A549 (cell line): Measurements from ENCODE around the gene DCN. TPM values are rescaled to one million over a fixed set of nuclear protein-coding genes. Genes with fewer than 3 reads are reported as not detected.

Experiments
- ATAC-seq, 2 experiments: fragments of 200-7000 bp in 1 of 2; fragments of >200 bp in 1 of 2; cut with Nextera tagmentation in 1 of 2; cut with Tn5 transposase in 1 of 2; 3 replicates each; pipeline versions ENCODE4 v1.8.0 to v1.9.1; 2018 to 2020; ENCODE audit warnings: mild to moderate bottlenecking in 1 of 2, moderate library complexity in 1 of 2
- CTCF ChIA-PET: fragments of 300-600 bp; sonication (Branson Sonifier 250); formaldehyde crosslinking; extraction: SDS; loops from one replicate; lab custom pipeline; 2021; ENCODE audit warnings: antibody characterized with exemption, inconsistent platforms; lab: Yijun Ruan, JAX
- POLR2A ChIA-PET: fragments of 350-600 bp; formaldehyde crosslinking; extraction: SDS; loops from one replicate; lab custom pipeline; 2021; ENCODE audit warnings: antibody characterized with exemption, inconsistent platforms; lab: Yijun Ruan, JAX
- DNase-seq, 2 experiments: peaks; one replicate each; pipeline versions ENCODE4 v3.0.0 to v3.0.0-alpha.2; 2011 to 2016; ENCODE audit warnings: low read depth in 1 of 2, low spot score in 1 of 2
- FAIRE-seq: peaks from 2 replicates; lab custom pipeline; 2011; peaks lifted over from hg19 to GRCh38; lab: Jason Lieb, UNC
- H3K27ac ChIP-seq, 2 experiments: fragments of >200 bp; sonication (Bioruptor Twin); formaldehyde crosslinking; 3 replicates each; pipeline ENCODE4 v1.5.1; 2016 to 2017
- H3K4me1 ChIP-seq: fragments of >200 bp; sonication (Bioruptor Twin); formaldehyde crosslinking; 3 replicates; pipeline ENCODE4 v1.6.1; 2016
- H3K4me2 ChIP-seq: fragments of >200 bp; sonication (Bioruptor Twin); formaldehyde crosslinking; 3 replicates; pipeline ENCODE4 v1.6.1; 2016
- H3K4me3 ChIP-seq: fragments of >200 bp; sonication (Bioruptor Twin); formaldehyde crosslinking; 3 replicates; pipeline ENCODE4 v1.5.1; 2016
- H3K9me3 ChIP-seq: fragments of >200 bp; sonication (Bioruptor Twin); formaldehyde crosslinking; 3 replicates; pipeline ENCODE4 v1.6.1; 2016
- BCL3 ChIP-seq: fragments of >200 bp; sonication (Bioruptor Twin); formaldehyde crosslinking; IDR thresholded peaks from 3 replicates; pipeline ENCODE4 v1.6.1; 2016
- CTCF ChIP-seq: fragments of >200 bp; sonication (Bioruptor Twin); formaldehyde crosslinking; IDR thresholded peaks from 3 replicates; pipeline ENCODE4 v1.5.1; 2016
- E2F6 ChIP-seq: IDR thresholded peaks from 2 replicates; pipeline ENCODE4 v1.6.1; 2012; ENCODE audit warnings: low read depth, borderline replicate concordance
- EHF ChIP-seq: fragments of 250-450 bp; sonication (Bioruptor Pico); IDR thresholded peaks from 2 replicates; pipeline ENCODE4 v1.5.0; 2020; ENCODE audit warnings: mild to moderate bottlenecking
- ELK1 ChIP-seq: fragments of 150-350 bp; IDR thresholded peaks from 2 replicates; pipeline ENCODE4 v1.6.1; 2014; ENCODE audit warnings: low read depth, mild to moderate bottlenecking, low read length
- EP300 ChIP-seq, 2 experiments: fragments of >200 bp; sonication (Bioruptor Twin); formaldehyde crosslinking; IDR thresholded peaks; 2 replicates in 1 of 2; 3 replicates in 1 of 2; pipeline ENCODE4 v1.6.1; 2016 to 2017
- FOSL2 ChIP-seq, 2 experiments: fragments of 450-650 bp in 1 of 2; fragments of >200 bp in 1 of 2; sonication (Bioruptor Twin) in 1 of 2; formaldehyde crosslinking; IDR thresholded peaks; 2 replicates each; pipeline versions ENCODE4 v1.5.0 to v1.6.1; 2016 to 2020; ENCODE audit warnings: mild to moderate bottlenecking in 1 of 2, moderate library complexity in 1 of 2
- GATA3 ChIP-seq: IDR thresholded peaks from 2 replicates; pipeline ENCODE4 v1.6.1; 2012; ENCODE audit warnings: borderline replicate concordance
- HDAC2 ChIP-seq: fragments of 200-600 bp; sonication (generic); IDR thresholded peaks from 2 replicates; pipeline ENCODE4 v1.6.1; 2016
- HEYL ChIP-seq: fragments of 250-450 bp; sonication (Bioruptor Pico); IDR thresholded peaks from 2 replicates; pipeline ENCODE4 v1.8.0; 2021; ENCODE audit warnings: mild to moderate bottlenecking, moderate library complexity
- HOXB5 ChIP-seq: fragments of 250-450 bp; sonication (Bioruptor Pico); IDR thresholded peaks from 2 replicates; pipeline ENCODE4 v1.5.0; 2020; ENCODE audit warnings: mild to moderate bottlenecking, moderate library complexity
- JUNB ChIP-seq: fragments of >200 bp; sonication (Bioruptor Twin); formaldehyde crosslinking; IDR thresholded peaks from 2 replicates; pipeline ENCODE4 v1.6.1; 2016
- KDM5A ChIP-seq: fragments of 200-600 bp; sonication (generic); IDR thresholded peaks from 2 replicates; pipeline ENCODE4 v1.6.1; 2016; ENCODE audit warnings: antibody characterized with exemption, mild to moderate bottlenecking
- MAX ChIP-seq: IDR thresholded peaks from 2 replicates; pipeline ENCODE4 v1.6.1; 2012
- MYC ChIP-seq: IDR thresholded peaks from 2 replicates; pipeline ENCODE4 v1.6.1; 2012; ENCODE audit warnings: mild to moderate bottlenecking, inconsistent platforms, low read length, improper control_type of control experiment, borderline replicate concordance
- NFE2L2 ChIP-seq: fragments of 150-350 bp; conservative IDR thresholded peaks from 2 replicates; pipeline ENCODE4 v1.6.1; 2014; ENCODE audit warnings: low read length
- NR3C1 ChIP-seq: fragments of >200 bp; sonication (Bioruptor Twin); formaldehyde crosslinking; IDR thresholded peaks from 3 replicates; pipeline ENCODE4 v1.6.1; 2017
- PHF8 ChIP-seq: fragments of 200-600 bp; sonication (generic); IDR thresholded peaks from 2 replicates; pipeline ENCODE4 v1.6.1; 2016; ENCODE audit warnings: low read depth, mild to moderate bottlenecking, antibody characterized with exemption, moderate library complexity, borderline replicate concordance
- RAD21 ChIP-seq, 2 experiments: fragments of >200 bp in 1 of 2; sonication (Bioruptor Twin) in 1 of 2; formaldehyde crosslinking in 1 of 2; IDR thresholded peaks in 1 of 2; conservative IDR thresholded peaks in 1 of 2; 2 replicates in 1 of 2; 3 replicates in 1 of 2; pipeline ENCODE4 v1.6.1; 2012 to 2018; ENCODE audit warnings: inconsistent platforms in 1 of 2
- RCOR1 ChIP-seq: fragments of 150-350 bp; IDR thresholded peaks from 2 replicates; pipeline ENCODE4 v1.6.1; 2014; ENCODE audit warnings: antibody characterized with exemption, low read length, low read depth
- REST ChIP-seq: fragments of 200-600 bp; sonication (generic); IDR thresholded peaks from 2 replicates; pipeline ENCODE4 v1.6.1; 2016; ENCODE audit warnings: antibody characterized with exemption, mild to moderate bottlenecking, moderate library complexity
- RNF2 ChIP-seq: fragments of 200-600 bp; sonication (generic); IDR thresholded peaks from 2 replicates; pipeline ENCODE4 v1.6.1; 2016; ENCODE audit warnings: low read depth, mild to moderate bottlenecking, antibody characterized with exemption, moderate library complexity, borderline replicate concordance
- SMC3 ChIP-seq: fragments of >200 bp; sonication (Bioruptor Twin); formaldehyde crosslinking; IDR thresholded peaks from 3 replicates; pipeline ENCODE4 v1.6.1; 2018; ENCODE audit warnings: inconsistent platforms
- SREBF2 ChIP-seq: fragments of 450-650 bp; IDR thresholded peaks from 2 replicates; pipeline ENCODE4 v1.6.1; 2014; ENCODE audit warnings: mild to moderate bottlenecking, moderate library complexity
- ZFP36 ChIP-seq: fragments of 450-650 bp; IDR thresholded peaks from 2 replicates; pipeline ENCODE4 v1.6.1; 2014; ENCODE audit warnings: borderline replicate concordance; ENCODE audit not compliant: partially characterized antibody
- ZNF302 ChIP-seq: fragments of 250-450 bp; sonication (Bioruptor Pico); IDR thresholded peaks from 2 replicates; pipeline ENCODE4 v1.9.0; 2021; ENCODE audit warnings: inconsistent platforms, mild to moderate bottlenecking, moderate library complexity
- WGBS: methylation state at CpG from one replicate; pipeline ENCODE4 v1.1.6; 2017; ENCODE audit errors: missing lambda C conversion rate; 5-methylcytosine and 5-hydroxymethylcytosine counted together
- polyA plus RNA-seq, 4 experiments: library from polyadenylated mRNA; depleted of rRNA in 3 of 4; stranded (reverse); fragments of >200 nt; fragmentation: RNase III in 1 of 4; extraction: RNeasy Plus Mini Kit Qiagen cat#74134 plus additional on column Dnase treatment in 1 of 4; gene quantifications; 2 replicates in 3 of 4; 3 replicates in 1 of 4; pipeline ENCODE4 v1.2.3, GENCODE V29; 2011 to 2017

The DCN gene
- polyA plus RNA-seq, 2 of the 4 experiments (the other 2 are of a cell fraction), result 1.0 TPM; not detected in 1

- no peak overlapping the region for H3K27ac ChIP-seq
- TF ChIP-seq GATA3 (no peak), HDAC2 (no peak), SREBF2 (no peak), SMC3 (no peak), ZFP36 (no peak), JUNB (no peak), RAD21 (conservative IDR thresholded peaks at IDR 0.05 in 1 of 2, IDR thresholded peaks at IDR 0.05 in 1 of 2) (no peak), NFE2L2 (no peak), MAX (no peak), RCOR1 (no peak), HOXB5 (no peak), FOSL2 (IDR thresholded peaks at IDR 0.05) (no peak), FOSL2 (CRISPR knock-in tag; IDR thresholded peaks at IDR 0.05) (no peak), BCL3 (no peak), KDM5A (no peak), ELK1 (no peak), RNF2 (no peak), E2F6 (no peak), EP300 (IDR thresholded peaks at IDR 0.05) (no peak), EHF (CRISPR knock-in tag) (no peak)
- TF ChIP-seq, all 56 proteins: peak for 0
- FAIRE-seq (no peak), DNase-seq (no peak), ATAC-seq (no peak)
- Histone ChIP-seq H3K4me2 (no peak overlapping the region), H3K4me1 (no peaks in the 10 kb centered on the region), H3K9me3 (no peaks in the 10 kb centered on the region), H3K4me3 (no peak overlapping the region)
- CTCF ChIA-PET, result no interaction called here
- POLR2A ChIA-PET, result no interaction called here
Measured at GRCh38 chr12:91172096-91172495, 10.5 kb downstream of the DCN start.

- Histone ChIP-seq H3K4me2 (no peak overlapping the region), H3K27ac (no peak overlapping the region), H3K4me3 (no peak overlapping the region), H3K4me1 (no peaks in the 10 kb centered on the region), H3K9me3 (no peaks in the 10 kb centered on the region)
- TF ChIP-seq MAX, result no peak
- TF ChIP-seq ZNF302 (CRISPR knock-in tag), result no peak
- no peak for TF ChIP-seq CTCF
- no peak for TF ChIP-seq MYC
- TF ChIP-seq NR3C1, result no peak
- TF ChIP-seq PHF8, result no peak
- no peak for TF ChIP-seq BCL3
- TF ChIP-seq HEYL, result no peak
- TF ChIP-seq REST, result no peak
- FAIRE-seq, result no peak
- ATAC-seq, result no peak
- ChIA-PET POLR2A (no interaction called here), CTCF (no interaction called here)
- DNase-seq, result no peak
- 15% methylated on average over 2 of the region's 2 CpGs for WGBS
Measured at GRCh38 chr12:91171476-91171875, 11.1 kb downstream of the DCN start.
